ENCODE data around the gene WWOX.
"Not testable (repeated sequence)": the region's sequence is repeated elsewhere in the genome, so short reads cannot be mapped to it uniquely, and the experiment has no call there.

WWOX gene

DNA sequence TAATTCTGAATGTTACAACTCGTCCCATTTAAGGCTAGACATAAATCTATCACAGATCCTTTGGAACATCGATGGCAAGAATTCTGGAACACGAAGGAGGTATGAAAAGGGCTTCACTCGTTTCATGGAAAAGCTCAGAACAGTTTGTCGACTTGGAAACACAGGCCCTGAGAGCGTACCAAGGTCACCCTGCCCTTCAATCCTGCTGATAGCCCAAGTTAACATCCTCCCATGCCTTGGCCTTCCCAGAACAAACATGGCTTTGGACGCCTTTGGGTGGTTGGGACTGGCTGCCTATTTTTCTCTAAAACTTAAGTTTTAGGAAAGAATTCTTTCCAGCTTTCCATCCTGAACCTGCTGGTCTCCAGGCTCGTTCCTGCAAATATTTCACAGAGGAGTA lies 1105.0 kb downstream of the WWOX start:
- no peak for DNase-seq (ENCODE audit: low read depth in 2 of 2)

- no peak for DNase-seq (ENCODE audit: low read depth in 2 of 2)
Observed at GRCh38 chr16:79206889-79207288, 1107.4 kb downstream of the WWOX start.

DNA sequence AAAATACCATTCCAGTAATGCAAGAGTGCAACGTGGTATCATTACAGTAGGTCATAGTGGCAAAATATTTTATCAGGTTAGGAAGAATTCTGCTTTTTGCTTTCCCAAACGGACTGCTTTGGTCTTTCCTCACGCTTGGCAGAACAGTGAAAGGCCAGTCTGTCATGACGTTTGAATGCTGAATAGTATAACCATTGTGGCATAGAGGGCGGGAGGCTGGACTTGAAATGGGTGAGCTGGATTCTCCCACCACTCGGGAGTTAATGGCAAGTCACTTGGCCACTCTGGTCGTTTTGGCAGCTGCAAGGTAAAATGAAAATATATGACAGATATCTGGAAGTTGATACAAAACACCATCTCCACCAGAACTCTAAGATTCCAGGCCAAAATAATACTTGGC lies 1109.9 kb downstream of the WWOX start:
- DNase-seq (ENCODE audit: low read depth in 2 of 2) = no peak

DNA sequence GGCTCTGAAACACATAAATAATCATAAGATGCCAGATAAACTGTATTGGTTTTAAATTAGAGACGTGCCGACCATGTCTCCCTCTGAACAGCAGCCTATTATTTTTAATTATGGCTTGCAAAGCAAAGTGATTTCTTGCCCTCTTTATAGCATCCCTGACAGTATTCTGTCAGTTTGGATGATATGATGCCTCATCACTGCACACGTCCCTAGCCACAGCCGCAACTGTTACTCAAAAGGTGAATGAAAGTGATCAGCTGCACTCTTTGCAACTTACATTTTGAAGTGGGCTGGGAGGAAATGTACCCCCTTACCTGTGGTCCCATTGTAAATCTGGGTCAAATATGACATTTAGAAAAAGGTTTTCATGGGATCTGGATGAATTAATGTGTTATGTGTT lies 1111.2 kb downstream of the WWOX start:
- DNase-seq (ENCODE audit: low read depth in 2 of 2) = no peak

- no peak for DNase-seq (ENCODE audit: low read depth in 2 of 2)
Observed at GRCh38 chr16:79211586-79211985, 1112.1 kb downstream of the WWOX start.

DNA sequence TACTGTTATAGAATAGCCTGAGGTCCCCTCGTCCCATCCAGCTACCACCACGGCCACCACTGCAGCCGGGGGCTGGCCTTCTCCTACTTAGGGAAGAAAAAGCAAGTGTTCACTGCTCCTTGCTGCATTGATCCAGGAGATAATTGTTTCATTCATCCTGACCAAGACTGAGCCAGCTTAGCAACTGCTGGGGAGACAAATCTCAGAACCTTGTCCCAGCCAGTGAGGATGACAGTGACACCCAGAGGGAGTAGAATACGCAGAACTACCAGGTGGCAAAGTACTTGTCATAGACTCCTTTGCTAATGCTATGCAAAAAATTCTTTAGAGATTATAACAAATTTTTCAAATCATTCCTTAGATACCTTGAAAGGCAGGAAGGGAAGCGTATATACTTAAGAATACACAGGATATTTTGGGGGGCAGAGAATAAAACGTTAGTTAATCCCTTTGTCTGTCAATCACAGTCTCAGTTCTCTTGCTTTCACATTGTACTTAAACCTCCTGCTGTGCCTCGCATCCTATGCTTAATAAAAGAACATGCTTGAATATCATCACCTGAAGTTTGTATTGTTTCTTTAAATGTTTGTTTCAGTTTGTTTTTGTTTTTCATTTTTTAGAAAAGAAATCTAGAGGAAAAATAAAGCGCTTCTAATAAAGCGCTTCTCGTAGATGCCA lies 1112.8 kb downstream of the WWOX start:
- DNase-seq (ENCODE audit: low read depth in 2 of 2) = no peak

DNA sequence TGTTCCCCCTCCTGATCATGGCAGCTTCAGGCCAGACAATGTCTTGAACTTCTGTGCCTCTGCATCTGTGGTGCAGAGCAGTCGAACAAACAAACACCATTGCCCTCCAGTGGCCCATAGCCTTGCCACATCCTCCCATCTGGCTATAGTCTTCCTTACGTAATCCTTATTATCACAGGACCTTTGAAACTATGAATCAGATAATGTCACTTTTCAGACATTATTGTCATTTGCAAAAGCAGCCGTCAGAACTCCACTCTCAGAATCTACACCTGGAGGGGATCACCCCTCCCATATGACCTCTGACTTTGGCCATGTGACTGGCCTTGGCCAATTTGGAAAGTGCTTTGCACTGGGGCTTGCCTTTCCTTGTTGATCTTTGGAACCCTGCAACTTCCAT lies 1113.8 kb downstream of the WWOX start:
- DNase-seq (ENCODE audit: low read depth in 2 of 2) = no peak

- no peak for DNase-seq (ENCODE audit: low read depth in 2 of 2)
Observed at GRCh38 chr16:79215289-79215688, 1115.8 kb downstream of the WWOX start.

GRCh38 chr16:79217375-79218011 lies 1118.0 kb downstream of the WWOX start:
- DNase-seq (ENCODE audit: low read depth in 2 of 2) = no peak

DNA sequence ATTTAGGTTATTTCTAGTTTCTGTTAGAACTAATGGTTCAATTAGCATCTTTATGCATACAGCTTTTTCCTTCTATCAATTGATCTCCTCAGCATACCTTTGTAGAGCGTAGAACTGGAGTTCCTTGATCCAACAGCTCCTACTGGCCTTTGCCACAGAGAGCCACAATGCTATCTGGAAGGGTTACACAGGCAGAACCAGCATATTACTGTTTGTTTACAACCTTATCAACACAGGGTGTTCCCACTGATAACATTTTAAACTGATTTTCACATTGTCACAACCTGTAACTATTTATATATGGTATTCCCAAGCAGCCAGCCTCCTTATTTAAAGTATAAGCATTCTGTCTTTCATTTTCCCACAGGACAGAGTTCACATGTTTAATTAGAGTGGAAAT lies 1118.9 kb downstream of the WWOX start:
- DNase-seq (ENCODE audit: low read depth in 2 of 2) = no peak

DNA sequence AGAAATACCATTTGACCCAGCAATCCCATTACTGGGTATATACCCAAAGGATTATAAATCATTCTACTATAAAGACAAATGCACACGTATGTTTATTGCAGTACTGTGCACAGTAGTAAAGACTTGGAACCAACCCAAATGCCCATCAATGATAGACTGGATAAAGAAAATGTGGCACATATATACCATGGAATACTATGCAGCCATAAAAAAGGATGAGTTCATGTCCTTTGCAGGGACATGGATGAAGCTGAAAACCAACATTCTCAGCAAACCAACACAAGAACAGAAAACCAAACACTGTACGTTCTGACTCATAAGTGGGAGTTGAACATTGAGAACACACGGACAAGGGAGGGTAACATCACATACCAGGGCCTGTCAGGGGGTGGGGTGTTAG lies 1126.5 kb downstream of the WWOX start:
- DNase-seq (ENCODE audit: low read depth in 2 of 2) = not testable (repeated sequence)

DNA sequence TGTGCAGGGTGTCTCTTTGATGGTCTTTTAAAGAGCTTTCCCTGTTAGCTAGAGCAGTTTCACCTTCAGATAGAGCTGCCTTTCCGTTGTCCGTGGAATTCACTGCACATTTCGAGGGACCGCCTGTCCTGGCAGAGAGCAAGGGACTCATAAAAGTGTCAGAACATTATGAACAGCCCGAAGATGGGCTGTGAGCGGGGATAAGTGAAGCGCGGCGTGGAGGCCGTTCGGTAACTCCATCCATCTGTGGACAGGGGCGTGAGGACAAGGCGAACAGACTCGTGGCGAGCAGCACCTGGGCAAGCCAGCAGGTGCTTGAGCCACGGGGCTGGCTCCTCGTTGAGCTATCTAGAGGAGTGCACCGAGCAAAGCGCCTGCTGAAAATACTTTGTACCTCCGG lies 1129.9 kb downstream of the WWOX start:
- no peak for DNase-seq (ENCODE audit: low read depth in 2 of 2)

DNA sequence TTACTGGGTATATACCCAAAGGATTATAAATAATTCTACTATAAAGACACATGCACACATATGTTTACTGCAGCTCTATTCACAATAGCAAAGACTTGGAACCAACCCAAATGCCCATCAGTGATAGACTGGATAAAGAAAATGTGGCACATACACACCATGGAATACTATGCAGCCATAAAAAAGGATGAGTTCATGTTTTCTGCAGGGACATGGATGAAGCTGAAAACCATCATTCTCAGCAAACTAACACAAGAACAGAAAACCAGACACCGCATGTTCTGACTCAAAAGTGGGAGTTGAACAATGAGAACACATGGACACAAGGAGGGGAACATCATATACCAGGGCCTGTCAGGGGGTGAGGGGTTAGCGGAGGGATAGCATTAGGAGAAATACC lies 1146.2 kb downstream of the WWOX start:
- DNase-seq (ENCODE audit: low read depth in 2 of 2) = not testable (repeated sequence)

DNA sequence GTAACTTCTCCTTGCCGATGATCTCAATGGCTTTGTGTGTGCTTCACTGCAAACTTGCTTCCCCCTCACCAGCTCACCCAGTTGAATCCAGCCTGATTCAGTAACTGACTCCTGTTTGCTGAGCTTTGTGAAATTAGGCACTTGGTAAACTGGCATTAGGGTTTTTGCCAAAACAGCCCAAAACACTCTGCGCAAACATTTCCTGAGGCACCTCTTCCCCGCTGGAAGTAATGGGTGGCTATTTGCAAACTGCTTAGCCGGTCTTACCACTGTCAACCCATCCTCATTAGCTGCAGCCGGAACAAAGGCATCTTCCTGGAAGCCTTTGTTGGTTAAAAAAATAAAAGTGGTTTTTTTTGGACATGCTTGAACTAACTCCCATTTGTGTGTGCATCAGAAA lies 1147.9 kb downstream of the WWOX start:
- DNase-seq (ENCODE audit: low read depth in 2 of 2) = no peak

GRCh38 chr16:79248351-79248750 lies 1148.9 kb downstream of the WWOX start:
- DNase-seq (ENCODE audit: low read depth in 2 of 2) = no peak

GRCh38 chr16:79250502-79251098 lies 1151.1 kb downstream of the WWOX start:
- DNase-seq (ENCODE audit: low read depth in 2 of 2) = no peak

GRCh38 chr16:79253100-79253631 lies 1153.7 kb downstream of the WWOX start:
- no peak for DNase-seq (ENCODE audit: low read depth in 2 of 2)

DNA sequence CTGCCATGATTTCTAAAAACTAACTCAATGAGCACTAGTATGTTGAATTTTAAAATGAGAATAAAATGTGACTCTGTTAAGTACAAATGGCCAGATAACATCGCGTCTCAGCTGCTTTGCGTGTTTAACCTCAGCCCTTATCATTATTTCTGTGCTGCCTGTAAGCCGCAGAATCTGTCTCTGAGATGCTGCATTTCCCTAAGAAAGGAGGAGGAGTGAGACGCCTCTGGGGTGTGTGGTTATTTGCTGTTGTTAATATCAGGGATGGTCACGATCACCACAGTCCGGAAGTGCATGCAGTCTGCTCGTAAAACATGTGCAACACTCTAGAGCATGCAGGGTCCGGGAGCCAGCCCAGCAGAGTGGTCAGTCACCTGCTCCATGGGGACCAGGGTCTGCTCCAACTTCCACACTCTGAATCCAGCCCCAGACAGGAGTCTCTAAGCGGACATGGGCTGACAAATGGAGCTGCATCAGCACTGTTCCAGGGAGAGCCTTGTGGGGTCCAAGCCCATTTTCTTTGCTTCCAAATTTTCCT lies 1158.6 kb downstream of the WWOX start:
- DNase-seq (ENCODE audit: low read depth in 2 of 2) = no peak

DNA sequence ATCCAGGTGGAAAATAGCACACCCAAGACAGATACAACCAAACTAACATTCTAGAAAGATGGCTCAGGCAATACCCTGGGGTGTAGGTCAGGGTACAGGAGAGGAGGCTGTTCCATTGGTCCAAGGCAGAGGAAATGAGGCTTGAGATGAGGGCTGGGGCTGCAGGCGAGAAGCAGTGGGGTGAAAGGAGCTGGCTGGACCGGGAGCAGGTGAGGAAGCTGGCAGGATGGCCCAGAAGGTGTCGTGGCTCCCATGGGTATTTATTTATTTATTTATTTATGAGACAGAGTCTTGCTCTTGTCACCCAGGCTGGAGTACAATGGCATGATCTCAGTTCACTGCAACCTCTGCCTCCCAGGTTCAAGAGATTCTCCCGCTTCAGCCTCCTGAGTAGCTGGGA lies 1161.4 kb downstream of the WWOX start:
- not testable (repeated sequence) for DNase-seq (ENCODE audit: low read depth in 2 of 2)

- peak; percentile 46 to 57 for DNase-seq (ENCODE audit: low read depth in 2 of 2)
Observed at GRCh38 chr16:79261481-79261940, 1162.1 kb downstream of the WWOX start.

GRCh38 chr16:79261944-79262552 lies 1162.6 kb downstream of the WWOX start:
- DNase-seq (ENCODE audit: low read depth in 2 of 2) = no peak
